Measurements from ENCODE around the gene FURIN.

FURIN gene

GRCh38 chr15:90902840-90903732 lies 34.7 kb downstream of the FURIN start, which contains the start of gene MAN2A2:
TSS of gene MAN2A2 (plus strand) at chr15:90903302. CDS start at chr15:90904208, 906 bp downstream.
- Histone ChIP-seq H3K36me3 (ENCODE audit: control insufficient read depth, insufficient read depth, low read length) (peaks cover 28% of the 10 kb centered on the region), H3K27me3 (replicated peaks; ENCODE audit: control insufficient read depth, insufficient read depth, low read length) (no peaks in the 10 kb centered on the region), H3K4me3 (replicated peaks; ENCODE audit: low read depth, low read length) (peak within 1 kb of the TSS; percentile 80)
- TF ChIP-seq CTCF (IDR thresholded peaks at IDR 0.05; ENCODE audit: insufficient read depth, low read length, poor library complexity, severe bottlenecking) = no peak
- DNase-seq (ENCODE audit: extremely low read depth, insufficient read length) = peak; percentile 84

- no peak for DNase-seq (ENCODE audit: extremely low read depth, insufficient read length)
- Histone ChIP-seq H3K27me3 (replicated peaks; ENCODE audit: control insufficient read depth, insufficient read depth, low read length) (no peaks in the 10 kb centered on the region), H3K4me3 (replicated peaks; ENCODE audit: low read depth, low read length) (peak overlapping the region; percentile 80), H3K36me3 (ENCODE audit: control insufficient read depth, insufficient read depth, low read length) (peaks cover 30% of the 10 kb centered on the region)
- TF ChIP-seq CTCF (IDR thresholded peaks at IDR 0.05; ENCODE audit: insufficient read depth, low read length, poor library complexity, severe bottlenecking) = no peak
Measured at GRCh38 chr15:90903733-90904536, 35.5 kb downstream of the FURIN start.

- peaks cover 35% of the 10 kb centered on the region for H3K36me3 ChIP-seq (ENCODE audit: control insufficient read depth, insufficient read depth, low read length)
- DNase-seq (ENCODE audit: extremely low read depth, insufficient read length) = no peak
- H3K4me3 ChIP-seq (replicated peaks; ENCODE audit: low read depth, low read length) = no peak overlapping the region
- no peaks in the 10 kb centered on the region for H3K27me3 ChIP-seq (replicated peaks; ENCODE audit: control insufficient read depth, insufficient read depth, low read length)
- no peak for TF ChIP-seq CTCF (IDR thresholded peaks at IDR 0.05; ENCODE audit: insufficient read depth, low read length, poor library complexity, severe bottlenecking)
Measured at GRCh38 chr15:90904746-90905145, 36.4 kb downstream of the FURIN start.

GRCh38 chr15:90905306-90906180 lies 37.2 kb downstream of the FURIN start:
- DNase-seq (ENCODE audit: extremely low read depth, insufficient read length) = no peak
- H3K36me3 ChIP-seq (ENCODE audit: control insufficient read depth, insufficient read depth, low read length) = peaks cover 40% of the 10 kb centered on the region
- TF ChIP-seq CTCF (IDR thresholded peaks at IDR 0.05; ENCODE audit: insufficient read depth, low read length, poor library complexity, severe bottlenecking) = no peak
- no peak overlapping the region for H3K4me3 ChIP-seq (replicated peaks; ENCODE audit: low read depth, low read length)
- H3K27me3 ChIP-seq (replicated peaks; ENCODE audit: control insufficient read depth, insufficient read depth, low read length) = no peaks in the 10 kb centered on the region

GRCh38 chr15:90906181-90906849 lies 37.9 kb downstream of the FURIN start:
- TF ChIP-seq CTCF (IDR thresholded peaks at IDR 0.05; ENCODE audit: insufficient read depth, low read length, poor library complexity, severe bottlenecking) = no peak
- H3K27me3 ChIP-seq (replicated peaks; ENCODE audit: control insufficient read depth, insufficient read depth, low read length) = no peaks in the 10 kb centered on the region
- H3K36me3 ChIP-seq (ENCODE audit: control insufficient read depth, insufficient read depth, low read length) = peaks cover 47% of the 10 kb centered on the region
- no peak for DNase-seq (ENCODE audit: extremely low read depth, insufficient read length)
- no peak overlapping the region for H3K4me3 ChIP-seq (replicated peaks; ENCODE audit: low read depth, low read length)

Measured in GM06990 (cell line).